Measurements from ENCODE around the gene IKZF3. TPM values are rescaled to one million over a fixed set of nuclear protein-coding genes. Genes with fewer than 3 reads are reported as not detected.

Gene IKZF3
- total and polyA plus RNA-seq, 8 donors: 0.56 to 5.4 (median 1.1) TPM; not detected in 1

- DNase-seq: no peak
- H3K9me3 ChIP-seq: peaks cover 6 to 19% (median 12%) of the 10 kb centered on the region in 4 donors
- intact Hi-C loops (cut with DNase I; ENCODE audit: low total_unique reads): no loop called here
- 84 to 99% (median 95%) methylated on average over 2 of the region's 2 CpGs for WGBS, 5 donors
- H3K4me3 ChIP-seq: no peak overlapping the region
- no peaks in the 10 kb centered on the region for H3K27me3 ChIP-seq
- no peak for TF ChIP-seq EP300 (IDR thresholded peaks at IDR 0.05)
- no peak for TF ChIP-seq CTCF (IDR thresholded peaks at IDR 0.05)
- no peak for TF ChIP-seq POLR2AphosphoS5 (IDR thresholded peaks at IDR 0.05)
- TF ChIP-seq POLR2A (IDR thresholded peaks at IDR 0.05): no peak
- no peak overlapping the region for H3K27ac ChIP-seq
- no peaks in the 10 kb centered on the region for H3K4me1 ChIP-seq
- H3K36me3 ChIP-seq: peaks cover 0 to 12% (median 0%) of the 10 kb centered on the region in 4 donors
Measured at GRCh38 chr17:39820987-39821386, 43.1 kb downstream of the IKZF3 start.

GRCh38 chr17:39820541-39820940 is 43.6 kb downstream of the IKZF3 start:
- 24 to 54% (median 35%) methylated on average over 4 of the region's 4 CpGs for WGBS, 5 donors
- DNase-seq: no peak

GRCh38 chr17:39818358-39819000 is 45.6 kb downstream of the IKZF3 start:
- TF ChIP-seq POLR2A (IDR thresholded peaks at IDR 0.05) (no peak), POLR2AphosphoS5 (IDR thresholded peaks at IDR 0.05) (no peak), CTCF (IDR thresholded peaks at IDR 0.05) (no peak), EP300 (IDR thresholded peaks at IDR 0.05) (no peak)
- Histone ChIP-seq H3K4me3 (no peak overlapping the region), H3K27ac (no peak overlapping the region), H3K27me3 (no peaks in the 10 kb centered on the region), H3K4me1 (no peaks in the 10 kb centered on the region), H3K9me3 (peaks cover 1 to 8% (median 4%) of the 10 kb centered on the region in 4 donors), H3K36me3 (peaks cover 0 to 3% (median 0%) of the 10 kb centered on the region in 4 donors)
- intact Hi-C loops (cut with DNase I; ENCODE audit: low total_unique reads): no loop called here
- DNase-seq: no peak
- 73 to 82% (median 80%) methylated on average over 9 of the region's 9 CpGs for WGBS, 5 donors

More at GRCh38 chr17:39820541-39820940, 43.6 kb downstream of the IKZF3 start:
- Histone ChIP-seq H3K27ac (no peak overlapping the region), H3K27me3 (no peaks in the 10 kb centered on the region), H3K36me3 (peaks cover 0 to 12% (median 0%) of the 10 kb centered on the region in 4 donors), H3K4me1 (no peaks in the 10 kb centered on the region), H3K4me3 (no peak overlapping the region), H3K9me3 (peaks cover 6 to 19% (median 12%) of the 10 kb centered on the region in 4 donors)
- TF ChIP-seq CTCF (IDR thresholded peaks at IDR 0.05) (no peak), POLR2AphosphoS5 (IDR thresholded peaks at IDR 0.05) (no peak), POLR2A (IDR thresholded peaks at IDR 0.05) (no peak), EP300 (IDR thresholded peaks at IDR 0.05) (no peak)
- intact Hi-C loops (cut with DNase I; ENCODE audit: low total_unique reads): no loop called here

- Histone ChIP-seq H3K4me3 (no peak overlapping the region), H3K9me3 (no peaks in the 10 kb centered on the region), H3K27ac (no peak overlapping the region), H3K27me3 (no peaks in the 10 kb centered on the region), H3K36me3 (no peaks in the 10 kb centered on the region), H3K4me1 (peaks cover 0 to 13% (median 5%) of the 10 kb centered on the region in 4 donors)
- intact Hi-C loops (cut with DNase I; ENCODE audit: low total_unique reads): no loop called here
- TF ChIP-seq CTCF (IDR thresholded peaks at IDR 0.05): no peak
- TF ChIP-seq EP300 (IDR thresholded peaks at IDR 0.05): no peak
- TF ChIP-seq POLR2AphosphoS5 (IDR thresholded peaks at IDR 0.05): no peak
- no peak for TF ChIP-seq POLR2A (IDR thresholded peaks at IDR 0.05)
- DNase-seq: no peak
Measured at GRCh38 chr17:39816272-39816671, 47.8 kb downstream of the IKZF3 start.

Data from stomach (tissue), 9 donors.